Dendritic cell treated with granulocyte-macrophage colony-stimulating factor and Interleukin-4, amounts not matched to agents 40 ng/mL and 50 ng/mL, for 4 days (primary cell): ENCODE measurements around the gene GNB1L.

Experiments used
- H3K27ac Mint-ChIP-seq: one replicate; pipeline ENCODE4 v1.8.0; 2022; ENCODE audit warnings: mild to moderate bottlenecking, mixed read lengths
- H3K27me3 Mint-ChIP-seq: one replicate; pipeline ENCODE4 v1.8.0; 2022; ENCODE audit warnings: mild to moderate bottlenecking, mixed read lengths
- H3K36me3 Mint-ChIP-seq: one replicate; pipeline ENCODE4 v1.8.0; 2022; ENCODE audit warnings: low read depth, mixed read lengths
- H3K4me1 Mint-ChIP-seq: one replicate; pipeline ENCODE4 v1.8.0; 2022; ENCODE audit warnings: low read depth, mixed read lengths
- H3K4me3 Mint-ChIP-seq: one replicate; pipeline ENCODE4 v1.8.0; 2022; ENCODE audit warnings: mild to moderate bottlenecking, moderate library complexity, mixed read lengths
- H3K9me3 Mint-ChIP-seq: one replicate; pipeline ENCODE4 v1.8.0; 2022; ENCODE audit warnings: mixed read lengths
- intact Hi-C: fragments of 100-400 bp; cut with micrococcal nuclease; formaldehyde crosslinking; loops from one replicate; pipeline ENCODE4 v1.15.0; 2022

The GNB1L gene

GRCh38 chr22:19755722-19756287 lies 98.9 kb downstream of the GNB1L start:
- Mint-ChIP-seq H3K27ac (no peak overlapping the region), H3K27me3 (peaks cover 91% of the 10 kb centered on the region), H3K9me3 (no peaks in the 10 kb centered on the region), H3K36me3 (no peaks in the 10 kb centered on the region), H3K4me3 (no peak overlapping the region), H3K4me1 (peaks cover 37% of the 10 kb centered on the region)
- intact Hi-C loops: no loop called here

GRCh38 chr22:19755145-19755710 lies 99.4 kb downstream of the GNB1L start:
- no peak overlapping the region for H3K4me3 Mint-ChIP-seq
- H3K27me3 Mint-ChIP-seq: peaks cover 90% of the 10 kb centered on the region
- H3K36me3 Mint-ChIP-seq: no peaks in the 10 kb centered on the region
- H3K4me1 Mint-ChIP-seq: peaks cover 34% of the 10 kb centered on the region
- no peak overlapping the region for H3K27ac Mint-ChIP-seq
- intact Hi-C loops: no loop called here
- H3K9me3 Mint-ChIP-seq: no peaks in the 10 kb centered on the region

- H3K4me1 Mint-ChIP-seq: peaks cover 29% of the 10 kb centered on the region
- intact Hi-C loops: no loop called here
- H3K36me3 Mint-ChIP-seq: no peaks in the 10 kb centered on the region
- peaks cover 85% of the 10 kb centered on the region for H3K27me3 Mint-ChIP-seq
- no peak overlapping the region for H3K4me3 Mint-ChIP-seq
- H3K9me3 Mint-ChIP-seq: no peaks in the 10 kb centered on the region
- no peak overlapping the region for H3K27ac Mint-ChIP-seq
Observed at GRCh38 chr22:19754701-19755144, 100.0 kb downstream of the GNB1L start.

- H3K27ac Mint-ChIP-seq: no peak overlapping the region
- no peaks in the 10 kb centered on the region for H3K9me3 Mint-ChIP-seq
- H3K36me3 Mint-ChIP-seq: no peaks in the 10 kb centered on the region
- peaks cover 25% of the 10 kb centered on the region for H3K4me1 Mint-ChIP-seq
- intact Hi-C loops: no loop called here
- no peak overlapping the region for H3K4me3 Mint-ChIP-seq
- H3K27me3 Mint-ChIP-seq: peaks cover 84% of the 10 kb centered on the region
Observed at GRCh38 chr22:19753996-19754700, 100.5 kb downstream of the GNB1L start.

- H3K9me3 Mint-ChIP-seq: no peaks in the 10 kb centered on the region
- no peak overlapping the region for H3K27ac Mint-ChIP-seq
- H3K27me3 Mint-ChIP-seq: peaks cover 79% of the 10 kb centered on the region
- no peak overlapping the region for H3K4me3 Mint-ChIP-seq
- no peaks in the 10 kb centered on the region for H3K36me3 Mint-ChIP-seq
- intact Hi-C loops: no loop called here
- H3K4me1 Mint-ChIP-seq: peaks cover 25% of the 10 kb centered on the region
Observed at GRCh38 chr22:19753090-19753842, 101.4 kb downstream of the GNB1L start.

GRCh38 chr22:19751497-19752245 lies 103.0 kb downstream of the GNB1L start:
- Mint-ChIP-seq H3K4me3 (no peak overlapping the region), H3K36me3 (no peaks in the 10 kb centered on the region), H3K4me1 (peaks cover 11% of the 10 kb centered on the region), H3K27me3 (peaks cover 63% of the 10 kb centered on the region), H3K27ac (no peak overlapping the region), H3K9me3 (no peaks in the 10 kb centered on the region)
- intact Hi-C loops: no loop called here

- intact Hi-C loops: no loop called here
- Mint-ChIP-seq H3K9me3 (no peaks in the 10 kb centered on the region), H3K4me1 (peaks cover 3% of the 10 kb centered on the region), H3K27ac (no peak overlapping the region), H3K4me3 (no peak overlapping the region), H3K36me3 (no peaks in the 10 kb centered on the region), H3K27me3 (peaks cover 54% of the 10 kb centered on the region)
Observed at GRCh38 chr22:19750507-19751490, 103.9 kb downstream of the GNB1L start.

- Mint-ChIP-seq H3K4me3 (no peak overlapping the region), H3K36me3 (no peaks in the 10 kb centered on the region), H3K4me1 (no peaks in the 10 kb centered on the region), H3K27ac (no peak overlapping the region), H3K9me3 (no peaks in the 10 kb centered on the region), H3K27me3 (peaks cover 46% of the 10 kb centered on the region)
- intact Hi-C loops: no loop called here
Observed at GRCh38 chr22:19749876-19750275, 104.8 kb downstream of the GNB1L start.

- Mint-ChIP-seq H3K27me3 (peaks cover 38% of the 10 kb centered on the region), H3K4me1 (no peaks in the 10 kb centered on the region), H3K4me3 (no peak overlapping the region), H3K9me3 (no peaks in the 10 kb centered on the region), H3K36me3 (no peaks in the 10 kb centered on the region), H3K27ac (no peak overlapping the region)
- intact Hi-C loops: no loop called here
Observed at GRCh38 chr22:19748991-19749664, 105.5 kb downstream of the GNB1L start.

GRCh38 chr22:19748139-19748538 lies 106.5 kb downstream of the GNB1L start:
- H3K27ac Mint-ChIP-seq: no peak overlapping the region
- peaks cover 28% of the 10 kb centered on the region for H3K27me3 Mint-ChIP-seq
- H3K36me3 Mint-ChIP-seq: no peaks in the 10 kb centered on the region
- no peak overlapping the region for H3K4me3 Mint-ChIP-seq
- no peaks in the 10 kb centered on the region for H3K9me3 Mint-ChIP-seq
- intact Hi-C loops: no loop called here
- no peaks in the 10 kb centered on the region for H3K4me1 Mint-ChIP-seq

GRCh38 chr22:19747551-19747950 lies 107.1 kb downstream of the GNB1L start:
- Mint-ChIP-seq H3K9me3 (no peaks in the 10 kb centered on the region), H3K4me1 (no peaks in the 10 kb centered on the region), H3K36me3 (no peaks in the 10 kb centered on the region), H3K4me3 (no peak overlapping the region), H3K27me3 (peaks cover 22% of the 10 kb centered on the region), H3K27ac (no peak overlapping the region)
- intact Hi-C loops: no loop called here

GRCh38 chr22:19746726-19747125 lies 107.9 kb downstream of the GNB1L start:
- Mint-ChIP-seq H3K27ac (no peak overlapping the region), H3K9me3 (no peaks in the 10 kb centered on the region), H3K36me3 (no peaks in the 10 kb centered on the region), H3K4me3 (no peak overlapping the region), H3K4me1 (no peaks in the 10 kb centered on the region), H3K27me3 (peaks cover 15% of the 10 kb centered on the region)
- intact Hi-C loops: no loop called here
